ACC112 (cell line): ENCODE results near the gene AUTS2.

Experiments used
- H2AFZ ChIP-seq: fragments of 200-600 bp; sonication (generic); one replicate; pipeline ENCODE4 v1.6.0; 2017; ENCODE audit warnings: antibody characterized with exemption, low read length; ENCODE audit not compliant: unreplicated experiment
- H3K27ac ChIP-seq: fragments of 200-600 bp; sonication (generic); 2 replicates; pipeline ENCODE4 v1.5.1; 2014; ENCODE audit warnings: low read depth, mild to moderate bottlenecking, antibody characterized with exemption, low read length, moderate library complexity
- H3K27me3 ChIP-seq: fragments of 200-600 bp; sonication (generic); 2 replicates; pipeline ENCODE4 v1.6.1; 2014; ENCODE audit warnings: mild to moderate bottlenecking, antibody characterized with exemption, low read length, moderate library complexity, mixed read lengths; ENCODE audit not compliant: insufficient read depth
- H3K36me3 ChIP-seq: fragments of 200-600 bp; sonication (generic); 2 replicates; pipeline ENCODE4 v1.6.1; 2016; ENCODE audit warnings: mild to moderate bottlenecking, antibody characterized with exemption, low read length, moderate library complexity, mixed read lengths; ENCODE audit not compliant: insufficient read depth
- H3K4me1 ChIP-seq: fragments of 200-600 bp; sonication (generic); one replicate; pipeline ENCODE4 v1.6.1; 2016; ENCODE audit warnings: low read length, mixed read lengths; ENCODE audit not compliant: insufficient read depth, unreplicated experiment, control insufficient read depth
- H3K4me3 ChIP-seq: fragments of 200-600 bp; sonication (generic); 2 replicates; pipeline ENCODE4 v1.5.1; 2014; ENCODE audit warnings: mild to moderate bottlenecking, low read depth, low read length
- H3K79me2 ChIP-seq: fragments of 200-600 bp; sonication (generic); one replicate; pipeline ENCODE4 v1.6.0; 2016; ENCODE audit warnings: low read length; ENCODE audit not compliant: control insufficient read depth, unreplicated experiment, insufficient read depth

AUTS2 gene

GRCh38 chr7:70772891-70773290 lies 1174.6 kb downstream of the AUTS2 start:
- Histone ChIP-seq H3K79me2 (no peaks in the 10 kb centered on the region), H3K27me3 (no peaks in the 10 kb centered on the region), H3K27ac (no peak overlapping the region), H3K36me3 (no peaks in the 10 kb centered on the region), H3K4me3 (no peak overlapping the region), H3K4me1 (no peaks in the 10 kb centered on the region), H2AFZ (no peak overlapping the region)

- Histone ChIP-seq H3K27me3 (no peaks in the 10 kb centered on the region), H3K4me3 (no peak overlapping the region), H3K79me2 (no peaks in the 10 kb centered on the region), H3K4me1 (no peaks in the 10 kb centered on the region), H3K36me3 (no peaks in the 10 kb centered on the region), H2AFZ (no peak overlapping the region), H3K27ac (no peak overlapping the region)
Observed at GRCh38 chr7:70773406-70773805, 1175.1 kb downstream of the AUTS2 start.

GRCh38 chr7:70774950-70775527 lies 1176.8 kb downstream of the AUTS2 start:
- H3K36me3 ChIP-seq: no peaks in the 10 kb centered on the region
- H2AFZ ChIP-seq: no peak overlapping the region
- no peaks in the 10 kb centered on the region for H3K27me3 ChIP-seq
- no peaks in the 10 kb centered on the region for H3K4me1 ChIP-seq
- H3K4me3 ChIP-seq: no peak overlapping the region
- H3K79me2 ChIP-seq: no peaks in the 10 kb centered on the region
- H3K27ac ChIP-seq: no peak overlapping the region

GRCh38 chr7:70775570-70776156 lies 1177.4 kb downstream of the AUTS2 start:
- H3K4me1 ChIP-seq: no peaks in the 10 kb centered on the region
- H3K4me3 ChIP-seq: no peak overlapping the region
- H3K27me3 ChIP-seq: no peaks in the 10 kb centered on the region
- no peak overlapping the region for H2AFZ ChIP-seq
- H3K79me2 ChIP-seq: no peaks in the 10 kb centered on the region
- no peak overlapping the region for H3K27ac ChIP-seq
- no peaks in the 10 kb centered on the region for H3K36me3 ChIP-seq

GRCh38 chr7:70776627-70777101 lies 1178.4 kb downstream of the AUTS2 start:
- no peak overlapping the region for H3K4me3 ChIP-seq
- H2AFZ ChIP-seq: no peak overlapping the region
- no peaks in the 10 kb centered on the region for H3K4me1 ChIP-seq
- H3K27ac ChIP-seq: no peak overlapping the region
- no peaks in the 10 kb centered on the region for H3K36me3 ChIP-seq
- no peaks in the 10 kb centered on the region for H3K79me2 ChIP-seq
- no peaks in the 10 kb centered on the region for H3K27me3 ChIP-seq

GRCh38 chr7:70777251-70777650 lies 1179.0 kb downstream of the AUTS2 start:
- Histone ChIP-seq H2AFZ (no peak overlapping the region), H3K79me2 (no peaks in the 10 kb centered on the region), H3K27me3 (no peaks in the 10 kb centered on the region), H3K4me1 (no peaks in the 10 kb centered on the region), H3K36me3 (no peaks in the 10 kb centered on the region), H3K27ac (no peak overlapping the region), H3K4me3 (no peak overlapping the region)

GRCh38 chr7:70778585-70778984 lies 1180.3 kb downstream of the AUTS2 start:
- H3K4me3 ChIP-seq: no peak overlapping the region
- H3K36me3 ChIP-seq: no peaks in the 10 kb centered on the region
- no peak overlapping the region for H2AFZ ChIP-seq
- H3K4me1 ChIP-seq: no peaks in the 10 kb centered on the region
- no peak overlapping the region for H3K27ac ChIP-seq
- H3K27me3 ChIP-seq: no peaks in the 10 kb centered on the region
- no peaks in the 10 kb centered on the region for H3K79me2 ChIP-seq

- Histone ChIP-seq H3K4me1 (no peaks in the 10 kb centered on the region), H2AFZ (no peak overlapping the region), H3K27ac (no peak overlapping the region), H3K36me3 (no peaks in the 10 kb centered on the region), H3K27me3 (no peaks in the 10 kb centered on the region), H3K4me3 (no peak overlapping the region), H3K79me2 (no peaks in the 10 kb centered on the region)
Observed at GRCh38 chr7:70779321-70779720, 1181.0 kb downstream of the AUTS2 start.

- Histone ChIP-seq H3K4me3 (no peak overlapping the region), H2AFZ (no peak overlapping the region), H3K4me1 (no peaks in the 10 kb centered on the region), H3K36me3 (no peaks in the 10 kb centered on the region), H3K79me2 (no peaks in the 10 kb centered on the region), H3K27me3 (no peaks in the 10 kb centered on the region), H3K27ac (no peak overlapping the region)
Observed at GRCh38 chr7:70781922-70782311, 1183.6 kb downstream of the AUTS2 start.

GRCh38 chr7:70782796-70783195 lies 1184.5 kb downstream of the AUTS2 start:
- Histone ChIP-seq H3K27me3 (no peaks in the 10 kb centered on the region), H3K79me2 (no peaks in the 10 kb centered on the region), H3K36me3 (no peaks in the 10 kb centered on the region), H3K27ac (no peak overlapping the region), H2AFZ (no peak overlapping the region), H3K4me1 (no peaks in the 10 kb centered on the region), H3K4me3 (no peak overlapping the region)

GRCh38 chr7:70785427-70785826 lies 1187.2 kb downstream of the AUTS2 start:
- H3K27me3 ChIP-seq: no peaks in the 10 kb centered on the region
- no peaks in the 10 kb centered on the region for H3K36me3 ChIP-seq

More at GRCh38 chr7:70785427-70785826, 1187.2 kb downstream of the AUTS2 start:
- H3K79me2 ChIP-seq: no peaks in the 10 kb centered on the region
- H3K4me1 ChIP-seq: no peaks in the 10 kb centered on the region
- H3K27ac ChIP-seq: no peak overlapping the region
- H3K4me3 ChIP-seq: no peak overlapping the region
- H2AFZ ChIP-seq: no peak overlapping the region
